ENCODE data around the gene CDC42EP1.
"Not testable (repeated sequence)": the region's sequence is repeated elsewhere in the genome, so short reads cannot be mapped to it uniquely, and the experiment has no call there.

Gene CDC42EP1

DNA sequence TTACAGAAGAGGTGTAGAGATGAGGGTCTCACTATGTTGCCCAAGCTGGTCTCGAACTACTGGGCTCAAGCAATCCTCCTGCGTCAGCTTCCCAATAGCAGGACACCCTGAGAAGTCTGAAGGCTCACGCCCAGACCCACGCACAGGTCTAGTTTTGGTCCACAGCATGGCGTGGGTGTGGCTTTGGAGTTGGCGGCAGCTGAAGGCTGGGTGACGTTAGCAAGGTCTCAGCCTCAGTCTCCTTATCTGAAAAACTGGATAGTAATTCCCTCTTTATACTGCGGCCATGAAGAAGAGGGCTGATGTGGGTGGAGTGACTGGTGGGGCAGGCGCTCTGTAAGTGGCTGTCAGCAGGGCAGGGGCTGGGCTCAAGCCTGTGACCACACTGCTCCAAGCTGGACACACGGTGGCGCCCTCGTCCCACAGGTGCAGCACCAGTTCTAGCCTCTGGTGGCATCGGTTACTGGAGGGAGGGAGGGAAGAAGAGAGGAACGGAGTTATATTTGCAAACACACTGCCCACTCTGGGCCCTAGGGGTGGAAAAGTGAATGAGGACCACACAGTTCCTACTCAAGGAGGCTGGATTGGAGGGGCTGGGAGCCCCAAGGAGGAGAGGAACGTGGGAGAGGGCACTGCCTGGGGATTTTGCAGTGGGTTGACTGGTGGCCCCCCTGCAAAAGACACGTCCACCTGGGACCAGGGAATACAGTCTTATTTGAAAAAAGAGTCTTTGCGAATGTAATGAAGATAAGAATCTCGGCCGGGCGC lies 21.5 kb upstream of the CDC42EP1 start:
- FAIRE-seq (peak; percentile 100), DNase-seq (ENCODE audit: insufficient read length) (peak; percentile 90)
- no peak for TF ChIP-seq POLR2AphosphoS5 (IDR thresholded peaks at IDR 0.05; ENCODE audit: low read depth, low read length)
- TF ChIP-seq POLR2A (IDR thresholded peaks at IDR 0.05; ENCODE audit: low read depth, low read length), result no peak
- no peak for TF ChIP-seq TAF1 (IDR thresholded peaks at IDR 0.05; ENCODE audit: borderline replicate concordance, low read depth, low read length)

DNA sequence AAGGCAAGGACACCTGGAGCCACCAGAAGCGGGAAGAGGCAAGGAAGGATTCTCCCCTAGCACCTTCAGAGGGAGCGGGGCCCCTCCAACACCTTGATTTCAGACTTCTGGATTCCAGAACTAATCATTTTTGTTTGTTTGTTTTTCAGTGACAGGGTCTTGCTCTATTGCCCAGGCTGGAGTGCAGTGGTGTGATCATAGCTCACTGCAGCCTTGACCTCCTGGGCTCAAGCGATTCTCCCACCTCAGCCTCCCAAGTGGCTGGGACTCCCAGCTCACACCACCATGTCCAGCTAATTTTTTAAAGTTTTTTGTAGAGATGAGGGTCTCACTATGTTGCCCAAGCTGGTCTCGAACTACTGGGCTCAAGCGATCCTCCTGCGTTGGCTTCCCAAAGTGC lies 20.5 kb upstream of the CDC42EP1 start:
- FAIRE-seq; DNase-seq (ENCODE audit: insufficient read length): not testable (repeated sequence)

- not testable (repeated sequence) for FAIRE-seq
Observed at GRCh38 chr22:37542416-37542815, 17.9 kb upstream of the CDC42EP1 start.

GRCh38 chr22:37542959-37543358 lies 17.3 kb upstream of the CDC42EP1 start:
- TF ChIP-seq POLR2A (IDR thresholded peaks at IDR 0.05; ENCODE audit: low read depth, low read length), result no peak
- DNase-seq (ENCODE audit: insufficient read length) (no peak), FAIRE-seq (no peak)

More at GRCh38 chr22:37542416-37542815, 17.9 kb upstream of the CDC42EP1 start:
- DNase-seq (ENCODE audit: insufficient read length), result not testable (repeated sequence)

GRCh38 chr22:37544955-37545702 lies 15.2 kb upstream of the CDC42EP1 start:
- TF ChIP-seq POLR2AphosphoS5 (IDR thresholded peaks at IDR 0.05; ENCODE audit: low read depth, low read length) (no peak), TAF1 (IDR thresholded peaks at IDR 0.05; ENCODE audit: borderline replicate concordance, low read depth, low read length) (no peak), POLR2A (IDR thresholded peaks at IDR 0.05; ENCODE audit: low read depth, low read length) (no peak)
- FAIRE-seq, result no peak
- no peak for DNase-seq (ENCODE audit: insufficient read length)

- FAIRE-seq, result no peak
Observed at GRCh38 chr22:37545703-37546436, 14.4 kb upstream of the CDC42EP1 start.

DNA sequence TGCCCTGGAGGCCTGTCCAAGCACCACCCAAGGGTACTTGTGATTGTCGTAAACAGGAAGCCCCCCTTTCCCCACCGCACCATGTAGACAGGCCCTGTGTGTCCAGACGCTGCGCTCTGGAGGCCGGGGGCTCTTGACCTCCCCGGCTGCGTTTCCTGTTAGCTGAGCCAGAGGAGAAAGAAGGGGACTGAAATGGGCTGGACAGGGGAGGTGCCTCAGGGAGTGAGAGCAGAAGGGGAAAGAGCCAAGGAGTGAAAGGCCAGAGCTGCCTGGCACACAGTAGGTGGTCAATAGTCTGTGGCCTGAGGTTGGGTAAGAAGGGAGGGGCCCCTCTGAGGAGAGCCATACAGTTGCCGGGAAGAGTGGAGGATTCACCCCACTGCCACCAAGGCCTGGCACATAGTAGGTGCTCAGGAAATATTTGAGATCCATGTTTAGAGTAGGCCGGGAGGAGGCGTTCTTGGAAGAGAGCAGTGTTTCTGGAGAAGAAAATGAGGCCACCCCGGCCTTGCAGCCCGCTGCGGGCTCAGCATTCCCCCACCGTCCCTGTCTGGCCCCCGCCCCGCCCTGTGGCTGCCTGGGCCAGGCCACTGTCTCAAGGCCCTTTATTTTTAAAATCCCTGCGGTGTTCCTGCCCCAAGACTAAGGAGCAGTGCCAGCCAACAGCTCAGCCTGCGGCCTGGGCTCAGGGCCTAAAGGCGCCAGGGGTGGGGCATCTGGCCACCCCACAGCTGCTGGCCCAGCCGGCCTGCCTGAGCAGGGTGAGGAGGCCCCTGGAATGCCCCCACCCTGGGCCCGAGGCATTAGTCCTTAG lies 13.6 kb upstream of the CDC42EP1 start:
- TF ChIP-seq POLR2A (IDR thresholded peaks at IDR 0.05; ENCODE audit: low read depth, low read length) (no peak), POLR2AphosphoS5 (IDR thresholded peaks at IDR 0.05; ENCODE audit: low read depth, low read length) (no peak), TAF1 (IDR thresholded peaks at IDR 0.05; ENCODE audit: borderline replicate concordance, low read depth, low read length) (no peak)
- FAIRE-seq (no peak), DNase-seq (ENCODE audit: insufficient read length) (no peak)

More at GRCh38 chr22:37545703-37546436, 14.4 kb upstream of the CDC42EP1 start:
- TF ChIP-seq POLR2A (IDR thresholded peaks at IDR 0.05; ENCODE audit: low read depth, low read length), result no peak
- TF ChIP-seq TAF1 (IDR thresholded peaks at IDR 0.05; ENCODE audit: borderline replicate concordance, low read depth, low read length), result no peak
- TF ChIP-seq POLR2AphosphoS5 (IDR thresholded peaks at IDR 0.05; ENCODE audit: low read depth, low read length), result no peak
- DNase-seq (ENCODE audit: insufficient read length), result no peak

- TF ChIP-seq TAF1 (IDR thresholded peaks at IDR 0.05; ENCODE audit: borderline replicate concordance, low read depth, low read length) (no peak), POLR2AphosphoS5 (IDR thresholded peaks at IDR 0.05; ENCODE audit: low read depth, low read length) (no peak), POLR2A (IDR thresholded peaks at IDR 0.05; ENCODE audit: low read depth, low read length) (no peak)
- DNase-seq (ENCODE audit: insufficient read length) (no peak), FAIRE-seq (no peak)
Observed at GRCh38 chr22:37547251-37547741, 13.0 kb upstream of the CDC42EP1 start.

GRCh38 chr22:37549704-37550059 lies 10.6 kb upstream of the CDC42EP1 start:
- DNase-seq (ENCODE audit: insufficient read length) (no peak), FAIRE-seq (no peak)
- TF ChIP-seq TAF1 (IDR thresholded peaks at IDR 0.05; ENCODE audit: borderline replicate concordance, low read depth, low read length) (no peak), POLR2A (IDR thresholded peaks at IDR 0.05; ENCODE audit: low read depth, low read length) (no peak), POLR2AphosphoS5 (IDR thresholded peaks at IDR 0.05; ENCODE audit: low read depth, low read length) (no peak)

DNA sequence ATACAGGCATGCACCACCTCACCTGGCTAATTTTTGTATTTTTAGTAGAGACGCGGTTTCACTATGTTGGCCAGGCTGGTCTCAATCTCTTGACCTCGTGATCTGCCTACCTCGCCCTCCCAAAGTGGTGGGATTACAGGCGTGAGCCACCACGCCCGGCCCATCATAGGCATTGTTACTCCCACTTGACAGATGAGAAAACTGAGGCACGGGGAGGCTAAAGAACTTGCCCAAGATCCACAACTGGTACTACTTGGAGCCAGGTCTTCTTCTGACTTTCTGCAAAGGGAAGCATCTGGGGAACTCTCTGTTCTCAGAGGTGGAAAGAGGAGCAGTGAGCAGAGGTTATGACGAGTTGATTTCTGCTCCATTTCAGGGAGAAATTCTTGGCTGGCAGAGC lies 9.4 kb upstream of the CDC42EP1 start:
- DNase-seq (ENCODE audit: insufficient read length); FAIRE-seq: not testable (repeated sequence)

- no peak for DNase-seq (ENCODE audit: insufficient read length)
- no peak for TF ChIP-seq POLR2AphosphoS5 (IDR thresholded peaks at IDR 0.05; ENCODE audit: low read depth, low read length)
- no peak for TF ChIP-seq TAF1 (IDR thresholded peaks at IDR 0.05; ENCODE audit: borderline replicate concordance, low read depth, low read length)
- TF ChIP-seq POLR2A (IDR thresholded peaks at IDR 0.05; ENCODE audit: low read depth, low read length), result no peak
- no peak for FAIRE-seq
Observed at GRCh38 chr22:37551981-37552380, 8.3 kb upstream of the CDC42EP1 start.
